ENCODE measurements around the gene ESYT2.

ESYT2 gene

GRCh38 chr7:158724658-158725505 lies 104.4 kb downstream of the ESYT2 start:
- FAIRE-seq (no peak), DNase-seq (ENCODE audit: insufficient read length) (no peak)
- TF ChIP-seq POLR2AphosphoS5 (IDR thresholded peaks at IDR 0.05; ENCODE audit: low read depth, low read length) = no peak
- TF ChIP-seq POLR2A (IDR thresholded peaks at IDR 0.05; ENCODE audit: low read depth, low read length) = no peak
- TF ChIP-seq TAF1 (IDR thresholded peaks at IDR 0.05; ENCODE audit: borderline replicate concordance, low read depth, low read length) = no peak

GRCh38 chr7:158723714-158724385 lies 105.5 kb downstream of the ESYT2 start:
- FAIRE-seq (no peak), DNase-seq (ENCODE audit: insufficient read length) (no peak)
- no peak for TF ChIP-seq TAF1 (IDR thresholded peaks at IDR 0.05; ENCODE audit: borderline replicate concordance, low read depth, low read length)
- no peak for TF ChIP-seq POLR2A (IDR thresholded peaks at IDR 0.05; ENCODE audit: low read depth, low read length)
- TF ChIP-seq POLR2AphosphoS5 (IDR thresholded peaks at IDR 0.05; ENCODE audit: low read depth, low read length) = no peak

GRCh38 chr7:158723266-158723665 lies 106.0 kb downstream of the ESYT2 start:
- DNase-seq (ENCODE audit: insufficient read length) = no peak
- no peak for TF ChIP-seq TAF1 (IDR thresholded peaks at IDR 0.05; ENCODE audit: borderline replicate concordance, low read depth, low read length)
- TF ChIP-seq POLR2AphosphoS5 (IDR thresholded peaks at IDR 0.05; ENCODE audit: low read depth, low read length) = no peak
- TF ChIP-seq POLR2A (IDR thresholded peaks at IDR 0.05; ENCODE audit: low read depth, low read length) = no peak
- no peak for FAIRE-seq

- peak; percentile 40 for FAIRE-seq
- no peak for DNase-seq (ENCODE audit: insufficient read length)
- TF ChIP-seq POLR2AphosphoS5 (IDR thresholded peaks at IDR 0.05; ENCODE audit: low read depth, low read length) = no peak
- TF ChIP-seq POLR2A (IDR thresholded peaks at IDR 0.05; ENCODE audit: low read depth, low read length) = no peak
- TF ChIP-seq TAF1 (IDR thresholded peaks at IDR 0.05; ENCODE audit: borderline replicate concordance, low read depth, low read length) = no peak
Observed at GRCh38 chr7:158722574-158723237, 106.6 kb downstream of the ESYT2 start.

- DNase-seq (ENCODE audit: insufficient read length) (no peak), FAIRE-seq (no peak)
- no peak for TF ChIP-seq TAF1 (IDR thresholded peaks at IDR 0.05; ENCODE audit: borderline replicate concordance, low read depth, low read length)
- TF ChIP-seq POLR2A (IDR thresholded peaks at IDR 0.05; ENCODE audit: low read depth, low read length) = no peak
- no peak for TF ChIP-seq POLR2AphosphoS5 (IDR thresholded peaks at IDR 0.05; ENCODE audit: low read depth, low read length)
Observed at GRCh38 chr7:158720112-158720511, 109.2 kb downstream of the ESYT2 start.

- TF ChIP-seq POLR2A (IDR thresholded peaks at IDR 0.05; ENCODE audit: low read depth, low read length) = no peak
- TF ChIP-seq TAF1 (IDR thresholded peaks at IDR 0.05; ENCODE audit: borderline replicate concordance, low read depth, low read length) = no peak
- no peak for TF ChIP-seq POLR2AphosphoS5 (IDR thresholded peaks at IDR 0.05; ENCODE audit: low read depth, low read length)
- DNase-seq (ENCODE audit: insufficient read length) = no peak
Observed at GRCh38 chr7:158716802-158717201, 112.5 kb downstream of the ESYT2 start.

GRCh38 chr7:158710651-158711102 lies 118.6 kb downstream of the ESYT2 start:
- DNase-seq (ENCODE audit: insufficient read length) = no peak
- FAIRE-seq = no peak
- no peak for TF ChIP-seq TAF1 (IDR thresholded peaks at IDR 0.05; ENCODE audit: borderline replicate concordance, low read depth, low read length)
- TF ChIP-seq POLR2A (IDR thresholded peaks at IDR 0.05; ENCODE audit: low read depth, low read length) = no peak
- no peak for TF ChIP-seq POLR2AphosphoS5 (IDR thresholded peaks at IDR 0.05; ENCODE audit: low read depth, low read length)

More at GRCh38 chr7:158716802-158717201, 112.5 kb downstream of the ESYT2 start:
- FAIRE-seq = no peak

GRCh38 chr7:158707610-158708009 lies 121.7 kb downstream of the ESYT2 start:
- DNase-seq (ENCODE audit: insufficient read length) (no peak), FAIRE-seq (no peak)
- no peak for TF ChIP-seq TAF1 (IDR thresholded peaks at IDR 0.05; ENCODE audit: borderline replicate concordance, low read depth, low read length)
- no peak for TF ChIP-seq POLR2AphosphoS5 (IDR thresholded peaks at IDR 0.05; ENCODE audit: low read depth, low read length)
- TF ChIP-seq POLR2A (IDR thresholded peaks at IDR 0.05; ENCODE audit: low read depth, low read length) = no peak

GRCh38 chr7:158706710-158707590 lies 122.4 kb downstream of the ESYT2 start:
- FAIRE-seq = no peak
- DNase-seq (ENCODE audit: insufficient read length) = no peak
- no peak for TF ChIP-seq TAF1 (IDR thresholded peaks at IDR 0.05; ENCODE audit: borderline replicate concordance, low read depth, low read length)
- TF ChIP-seq POLR2A (IDR thresholded peaks at IDR 0.05; ENCODE audit: low read depth, low read length) = no peak
- TF ChIP-seq POLR2AphosphoS5 (IDR thresholded peaks at IDR 0.05; ENCODE audit: low read depth, low read length) = no peak

GRCh38 chr7:158706273-158706704 lies 123.0 kb downstream of the ESYT2 start:
- FAIRE-seq (no peak), DNase-seq (ENCODE audit: insufficient read length) (no peak)
- TF ChIP-seq POLR2A (IDR thresholded peaks at IDR 0.05; ENCODE audit: low read depth, low read length) = no peak
- TF ChIP-seq TAF1 (IDR thresholded peaks at IDR 0.05; ENCODE audit: borderline replicate concordance, low read depth, low read length) = no peak
- no peak for TF ChIP-seq POLR2AphosphoS5 (IDR thresholded peaks at IDR 0.05; ENCODE audit: low read depth, low read length)
